GM12872 (cell line): ENCODE data around the gene KRTAP4-2.

ENCODE experiments used
- TF ChIP-seq, protein P1 (sequence below): IDR thresholded peaks from 3 replicates; pipeline ENCODE4 v1.5.1; 2011; ENCODE audit warnings: low read depth, mild to moderate bottlenecking, low read length, moderate library complexity; ENCODE audit not compliant: insufficient read depth

Gene KRTAP4-2

DNA sequence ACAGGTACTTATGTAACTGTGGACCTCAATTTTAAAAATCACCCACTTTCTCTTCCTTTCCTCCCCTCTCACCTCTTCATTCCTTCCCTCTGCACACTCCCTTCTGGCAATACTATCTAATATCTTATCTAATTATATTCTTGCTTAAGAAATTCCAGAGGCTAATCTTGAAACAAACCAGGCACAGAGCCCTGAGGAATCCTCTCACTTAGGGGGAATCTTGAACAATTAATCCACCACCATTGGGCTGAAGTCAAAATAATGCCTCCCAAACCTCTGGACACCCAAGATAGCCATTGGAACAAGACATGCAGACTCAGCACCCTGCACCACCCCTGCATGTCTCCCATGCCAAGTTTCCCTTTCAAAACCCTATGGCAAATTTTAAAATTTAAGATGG lies 36.7 kb downstream of the KRTAP4-2 start:
- TF ChIP-seq, protein P1, sequence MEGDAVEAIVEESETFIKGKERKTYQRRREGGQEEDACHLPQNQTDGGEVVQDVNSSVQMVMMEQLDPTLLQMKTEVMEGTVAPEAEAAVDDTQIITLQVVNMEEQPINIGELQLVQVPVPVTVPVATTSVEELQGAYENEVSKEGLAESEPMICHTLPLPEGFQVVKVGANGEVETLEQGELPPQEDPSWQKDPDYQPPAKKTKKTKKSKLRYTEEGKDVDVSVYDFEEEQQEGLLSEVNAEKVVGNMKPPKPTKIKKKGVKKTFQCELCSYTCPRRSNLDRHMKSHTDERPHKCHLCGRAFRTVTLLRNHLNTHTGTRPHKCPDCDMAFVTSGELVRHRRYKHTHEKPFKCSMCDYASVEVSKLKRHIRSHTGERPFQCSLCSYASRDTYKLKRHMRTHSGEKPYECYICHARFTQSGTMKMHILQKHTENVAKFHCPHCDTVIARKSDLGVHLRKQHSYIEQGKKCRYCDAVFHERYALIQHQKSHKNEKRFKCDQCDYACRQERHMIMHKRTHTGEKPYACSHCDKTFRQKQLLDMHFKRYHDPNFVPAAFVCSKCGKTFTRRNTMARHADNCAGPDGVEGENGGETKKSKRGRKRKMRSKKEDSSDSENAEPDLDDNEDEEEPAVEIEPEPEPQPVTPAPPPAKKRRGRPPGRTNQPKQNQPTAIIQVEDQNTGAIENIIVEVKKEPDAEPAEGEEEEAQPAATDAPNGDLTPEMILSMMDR, result no peak

DNA sequence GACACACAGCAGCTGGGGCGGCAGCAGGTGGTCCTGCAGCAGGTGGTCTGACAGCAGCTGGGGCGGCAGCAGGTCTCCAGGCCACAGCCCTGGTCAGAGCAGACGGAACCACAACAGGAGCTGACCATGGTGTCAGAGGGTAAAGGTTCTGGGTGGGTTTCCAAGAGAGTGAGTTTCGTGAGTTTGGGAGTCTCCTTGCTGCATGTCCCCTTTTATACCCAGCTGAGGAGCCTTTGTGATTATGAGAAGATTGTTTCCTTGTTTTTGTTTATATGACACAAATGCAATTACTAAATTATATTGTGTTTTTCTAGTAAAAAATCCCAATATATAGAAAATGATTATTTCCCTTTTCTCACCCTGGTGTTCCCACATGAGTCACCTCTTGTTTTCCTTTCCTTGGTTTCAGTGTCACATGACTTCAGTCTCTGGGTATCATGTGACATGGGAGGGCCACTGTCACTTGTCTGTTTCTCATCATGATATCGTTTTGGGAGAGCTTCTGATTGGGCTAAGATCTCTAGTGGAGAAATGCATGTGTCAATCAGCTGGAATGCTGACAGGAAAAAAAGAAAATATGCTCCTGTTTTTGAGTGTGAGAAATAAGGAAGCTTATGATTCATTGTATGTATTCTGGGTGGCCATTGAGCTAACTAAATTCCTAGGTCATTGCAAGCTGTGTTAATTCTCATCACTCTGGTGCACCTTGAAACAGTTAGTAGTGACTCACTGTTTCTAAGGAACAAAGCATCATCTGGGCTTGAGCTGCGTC lies 37.5 kb downstream of the KRTAP4-2 start, which contains the start of gene KRTAP4-6:
Gene KRTAP4-6, minus strand, starts transcription at position 185 of the 772 bp plus-strand sequence. Its CDS starts 57 bp downstream, at position 128.
- TF ChIP-seq, protein P1, result no peak

DNA sequence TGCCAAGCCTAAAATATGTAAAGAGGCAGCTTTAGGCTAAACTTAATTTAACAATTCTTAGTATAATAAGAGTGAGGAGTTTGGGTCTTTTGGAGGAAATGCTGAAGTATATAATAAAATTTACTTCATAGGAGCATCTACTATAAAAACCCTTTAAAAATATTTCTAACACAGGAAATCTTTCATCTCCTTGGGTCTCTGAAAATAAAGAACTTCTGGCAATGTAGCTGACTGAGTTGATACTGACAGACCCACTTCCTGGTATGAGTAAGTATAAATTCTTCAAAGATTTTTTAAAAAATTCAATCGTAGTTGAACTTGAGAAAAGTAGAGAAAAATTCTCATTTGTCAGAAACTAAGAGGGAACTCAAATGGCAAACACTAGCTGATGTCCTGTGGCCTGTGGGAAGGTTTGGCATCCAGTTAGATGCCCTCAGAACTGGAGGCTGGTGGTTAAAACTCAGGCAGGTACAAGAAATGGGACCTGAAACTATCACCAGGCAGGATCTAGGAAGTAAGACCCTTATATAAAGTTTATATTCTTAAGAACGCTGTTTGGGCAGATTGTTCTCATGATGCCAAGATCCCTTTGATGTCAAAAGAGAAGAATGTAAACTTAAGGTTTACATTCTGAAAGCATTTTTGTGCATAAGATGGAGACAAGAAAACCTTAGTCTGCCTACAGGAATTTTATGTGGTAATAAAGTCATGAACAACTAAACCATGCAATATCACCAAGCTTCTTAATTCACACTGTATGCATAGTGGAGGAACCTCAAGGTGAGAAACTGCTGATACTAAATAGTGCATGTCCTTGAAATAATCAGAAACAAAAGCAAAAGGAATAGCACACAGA lies 43.9 kb downstream of the KRTAP4-2 start:
- TF ChIP-seq, protein P1, result no peak

DNA sequence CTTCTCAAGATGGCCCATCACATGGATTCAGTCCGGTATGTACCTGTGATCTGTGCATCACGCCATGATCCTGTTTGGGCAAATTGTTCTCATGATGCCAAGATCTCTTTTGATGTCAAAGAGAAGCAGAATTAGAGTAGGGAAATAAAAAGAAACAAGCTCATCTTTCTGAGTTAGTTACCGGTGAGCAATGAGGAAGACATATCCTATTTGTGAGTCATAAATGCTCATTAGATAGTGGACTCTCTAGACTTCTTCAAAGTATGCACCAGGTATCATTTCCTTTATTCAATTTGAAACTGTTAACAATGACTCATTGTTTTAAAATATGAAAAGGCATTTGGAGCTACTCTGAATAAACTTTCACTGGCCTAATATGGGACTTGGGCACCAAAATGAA lies 46.0 kb downstream of the KRTAP4-2 start:
- TF ChIP-seq, protein P1, result no peak
